Measurements from ENCODE around the gene SYMPK.

DNA sequence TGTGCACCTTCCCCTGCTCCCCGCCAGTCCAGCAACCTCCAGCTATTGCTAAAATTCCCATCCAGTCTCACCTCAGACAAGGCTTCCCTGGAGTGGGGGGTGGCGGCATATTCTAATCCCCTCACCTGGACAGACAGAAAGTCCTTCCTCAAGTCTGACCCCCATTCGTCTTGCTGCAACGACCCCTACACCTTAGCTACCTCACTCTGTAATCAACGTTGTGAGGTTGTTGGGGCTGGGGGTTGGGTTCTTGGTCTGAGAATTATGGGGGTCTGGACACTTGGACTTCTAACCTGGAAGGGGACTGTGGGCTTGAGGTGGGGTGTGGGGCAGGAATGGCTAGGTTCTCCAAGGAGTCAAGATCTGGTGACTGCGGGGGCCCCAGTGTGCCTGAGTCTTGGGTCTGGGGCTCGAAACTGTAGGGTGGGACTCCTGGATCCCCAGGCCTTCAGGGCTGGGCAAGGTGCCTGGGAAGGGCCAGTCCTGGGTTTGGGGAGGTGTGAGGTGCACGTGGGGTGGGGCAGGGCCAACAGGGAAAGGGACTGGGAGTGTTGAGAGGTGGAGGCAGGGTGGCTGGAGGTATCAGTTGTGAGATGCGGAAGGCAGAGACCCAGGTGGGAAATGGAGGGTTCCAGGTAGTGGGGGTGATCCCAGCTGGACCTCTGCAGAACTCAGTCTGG is 2.5 kb upstream of the SYMPK start:
- TF ChIP-seq CTCF (conservative IDR thresholded peaks at IDR 0.05; ENCODE audit: low read depth, low read length) (no peak), EZH2 (IDR thresholded peaks at IDR 0.05; ENCODE audit: borderline replicate concordance, low read depth, low read length, poor library complexity, severe bottlenecking) (no peak)

Measured in A673 (cell line).